Nephron progenitor cell (in vitro differentiated cells): ENCODE data around the gene OTOGL.

Experiments used
- DNase-seq: peaks from one replicate; pipeline ENCODE4 v3.0.0; 2021
- H3K27ac Mint-ChIP-seq: 2 replicates; pipeline ENCODE4 v1.8.0; 2021; ENCODE audit warnings: mild to moderate bottlenecking, moderate library complexity, mixed read lengths
- H3K27me3 Mint-ChIP-seq: 2 replicates; pipeline ENCODE4 v1.8.0; 2021; ENCODE audit warnings: mild to moderate bottlenecking, low read depth, mixed read lengths; ENCODE audit not compliant: poor library complexity
- H3K36me3 Mint-ChIP-seq: 2 replicates; pipeline ENCODE4 v1.8.0; 2021; ENCODE audit warnings: low read depth, mixed read lengths
- H3K4me1 Mint-ChIP-seq: 2 replicates; pipeline ENCODE4 v1.8.0; 2021; ENCODE audit warnings: mixed read lengths
- H3K4me3 Mint-ChIP-seq: 2 replicates; pipeline ENCODE4 v1.8.0; 2021; ENCODE audit warnings: mild to moderate bottlenecking, moderate library complexity, mixed read lengths
- H3K9me3 Mint-ChIP-seq: 2 replicates; pipeline ENCODE4 v1.8.0; 2021; ENCODE audit warnings: mild to moderate bottlenecking, moderate library complexity, mixed read lengths
- CTCF ChIP-seq: fragments of 200-600 bp; sonication (generic); IDR thresholded peaks from 2 replicates; pipeline ENCODE4 v1.5.0; 2021; ENCODE audit warnings: antibody characterized with exemption

The OTOGL gene

GRCh38 chr12:80157645-80158044 lies 58.3 kb downstream of the OTOGL start:
- no peaks in the 10 kb centered on the region for H3K36me3 Mint-ChIP-seq
- no peak overlapping the region for H3K4me3 Mint-ChIP-seq
- no peak overlapping the region for H3K27ac Mint-ChIP-seq
- TF ChIP-seq CTCF: no peak
- H3K4me1 Mint-ChIP-seq: no peaks in the 10 kb centered on the region
- no peak for DNase-seq
- H3K9me3 Mint-ChIP-seq: no peaks in the 10 kb centered on the region
- no peaks in the 10 kb centered on the region for H3K27me3 Mint-ChIP-seq

- Mint-ChIP-seq H3K4me1 (no peaks in the 10 kb centered on the region), H3K9me3 (no peaks in the 10 kb centered on the region), H3K36me3 (no peaks in the 10 kb centered on the region), H3K27ac (no peak overlapping the region), H3K27me3 (no peaks in the 10 kb centered on the region), H3K4me3 (no peak overlapping the region)
- TF ChIP-seq CTCF: no peak
- DNase-seq: no peak
Observed at GRCh38 chr12:80161612-80162011, 62.3 kb downstream of the OTOGL start.

DNA sequence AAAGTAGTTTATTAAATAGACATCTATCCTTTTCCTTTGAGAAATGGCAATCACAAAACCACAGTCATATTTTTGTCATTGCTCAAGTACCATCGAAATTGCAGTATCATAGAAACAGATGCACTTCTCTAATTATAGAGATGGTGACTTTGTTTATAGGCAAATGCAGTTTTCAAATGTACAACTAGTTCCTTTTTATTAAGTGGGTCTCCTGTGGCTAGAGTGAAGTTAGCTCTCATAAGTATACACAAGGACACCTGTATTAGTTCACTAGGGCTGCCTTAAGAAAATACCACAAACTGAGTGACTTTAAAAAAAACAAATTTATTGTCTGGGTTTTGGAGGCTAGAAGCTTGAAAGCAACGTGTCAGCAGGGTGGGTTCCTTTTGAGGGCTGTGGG lies 62.8 kb downstream of the OTOGL start:
- Mint-ChIP-seq H3K4me3 (no peak overlapping the region), H3K4me1 (no peaks in the 10 kb centered on the region), H3K9me3 (no peaks in the 10 kb centered on the region), H3K27me3 (no peaks in the 10 kb centered on the region), H3K36me3 (no peaks in the 10 kb centered on the region), H3K27ac (no peak overlapping the region)
- no peak for DNase-seq
- TF ChIP-seq CTCF: no peak

DNA sequence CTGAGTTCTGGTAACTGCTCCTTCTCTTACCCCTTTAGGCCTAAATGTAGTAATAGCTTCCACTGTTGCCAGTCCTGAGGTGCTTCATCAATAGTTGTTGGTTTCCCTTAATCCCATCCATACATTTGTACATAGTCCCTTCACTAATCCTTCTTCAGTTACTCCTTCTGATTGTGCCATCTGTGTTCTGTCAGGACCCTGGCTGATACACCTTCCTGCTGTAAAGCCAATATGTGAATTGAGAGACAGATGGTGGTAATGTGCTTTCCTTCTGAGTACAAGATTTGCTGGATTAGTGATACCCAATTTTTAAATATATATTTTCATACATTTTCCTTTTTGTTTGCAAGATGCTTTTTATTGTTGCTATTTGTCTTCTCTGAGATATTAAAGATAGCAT lies 66.4 kb downstream of the OTOGL start:
- Mint-ChIP-seq H3K27me3 (no peaks in the 10 kb centered on the region), H3K9me3 (no peaks in the 10 kb centered on the region)

GRCh38 chr12:80166751-80167150 lies 67.4 kb downstream of the OTOGL start:
- DNase-seq: no peak
- H3K36me3 Mint-ChIP-seq: no peaks in the 10 kb centered on the region
- no peaks in the 10 kb centered on the region for H3K4me1 Mint-ChIP-seq
- H3K27ac Mint-ChIP-seq: no peak overlapping the region
- TF ChIP-seq CTCF: no peak
- H3K27me3 Mint-ChIP-seq: no peaks in the 10 kb centered on the region
- no peak overlapping the region for H3K4me3 Mint-ChIP-seq
- H3K9me3 Mint-ChIP-seq: no peaks in the 10 kb centered on the region

More for the DNA sequence above, 66.4 kb downstream of the OTOGL start:
- TF ChIP-seq CTCF: no peak
- DNase-seq: no peak
- H3K36me3 Mint-ChIP-seq: no peaks in the 10 kb centered on the region
- no peak overlapping the region for H3K27ac Mint-ChIP-seq
- H3K4me3 Mint-ChIP-seq: no peak overlapping the region
- H3K4me1 Mint-ChIP-seq: no peaks in the 10 kb centered on the region

- H3K27me3 Mint-ChIP-seq: no peaks in the 10 kb centered on the region
- H3K9me3 Mint-ChIP-seq: no peaks in the 10 kb centered on the region
- no peak for TF ChIP-seq CTCF
- H3K4me1 Mint-ChIP-seq: no peaks in the 10 kb centered on the region
- no peaks in the 10 kb centered on the region for H3K36me3 Mint-ChIP-seq
- no peak for DNase-seq
- no peak overlapping the region for H3K27ac Mint-ChIP-seq
- H3K4me3 Mint-ChIP-seq: no peak overlapping the region
Observed at GRCh38 chr12:80168936-80169335, 69.6 kb downstream of the OTOGL start.
